ENCODE results near the gene MTHFD2L.

- no peak for TF ChIP-seq POLR2A (IDR thresholded peaks at IDR 0.05)
- TF ChIP-seq, protein P1, sequence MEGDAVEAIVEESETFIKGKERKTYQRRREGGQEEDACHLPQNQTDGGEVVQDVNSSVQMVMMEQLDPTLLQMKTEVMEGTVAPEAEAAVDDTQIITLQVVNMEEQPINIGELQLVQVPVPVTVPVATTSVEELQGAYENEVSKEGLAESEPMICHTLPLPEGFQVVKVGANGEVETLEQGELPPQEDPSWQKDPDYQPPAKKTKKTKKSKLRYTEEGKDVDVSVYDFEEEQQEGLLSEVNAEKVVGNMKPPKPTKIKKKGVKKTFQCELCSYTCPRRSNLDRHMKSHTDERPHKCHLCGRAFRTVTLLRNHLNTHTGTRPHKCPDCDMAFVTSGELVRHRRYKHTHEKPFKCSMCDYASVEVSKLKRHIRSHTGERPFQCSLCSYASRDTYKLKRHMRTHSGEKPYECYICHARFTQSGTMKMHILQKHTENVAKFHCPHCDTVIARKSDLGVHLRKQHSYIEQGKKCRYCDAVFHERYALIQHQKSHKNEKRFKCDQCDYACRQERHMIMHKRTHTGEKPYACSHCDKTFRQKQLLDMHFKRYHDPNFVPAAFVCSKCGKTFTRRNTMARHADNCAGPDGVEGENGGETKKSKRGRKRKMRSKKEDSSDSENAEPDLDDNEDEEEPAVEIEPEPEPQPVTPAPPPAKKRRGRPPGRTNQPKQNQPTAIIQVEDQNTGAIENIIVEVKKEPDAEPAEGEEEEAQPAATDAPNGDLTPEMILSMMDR (IDR thresholded peaks at IDR 0.05) = no peak
Observed at GRCh38 chr4:74121643-74122579, 36.0 kb upstream of the MTHFD2L start.
